ENCODE results near the gene RANBP3.

The RANBP3 gene

GRCh38 chr19:5960005-5961001, 17.6 kb downstream of the RANBP3 start:
- Histone ChIP-seq H3K4me3 (ENCODE audit: low read length) (no peak overlapping the region), H3K27me3 (replicated peaks; ENCODE audit: control insufficient read depth, insufficient read depth, low read length) (no peaks in the 10 kb centered on the region), H3K36me3 (ENCODE audit: control insufficient read depth, insufficient read depth, low read length, severe bottlenecking) (peaks cover 6% of the 10 kb centered on the region), H3K9me3 (ENCODE audit: control insufficient read depth, low read length) (no peaks in the 10 kb centered on the region), H3K9ac (ENCODE audit: low read length) (peak overlapping the region; percentile 4), H3K4me1 (ENCODE audit: control insufficient read depth, insufficient read depth, low read length) (peaks cover 29% of the 10 kb centered on the region)
- DNase-seq (ENCODE audit: low read depth) = no peak

- H3K27me3 ChIP-seq (replicated peaks; ENCODE audit: control insufficient read depth, insufficient read depth, low read length) = no peaks in the 10 kb centered on the region
- no peak overlapping the region for H3K9ac ChIP-seq (ENCODE audit: low read length)
- peaks cover 6% of the 10 kb centered on the region for H3K36me3 ChIP-seq (ENCODE audit: control insufficient read depth, insufficient read depth, low read length, severe bottlenecking)
- no peak for DNase-seq (ENCODE audit: low read depth)
- H3K4me3 ChIP-seq (ENCODE audit: low read length) = no peak overlapping the region
- H3K4me1 ChIP-seq (ENCODE audit: control insufficient read depth, insufficient read depth, low read length) = peaks cover 37% of the 10 kb centered on the region
- no peaks in the 10 kb centered on the region for H3K9me3 ChIP-seq (ENCODE audit: control insufficient read depth, low read length)
Measured at GRCh38 chr19:5959260-5960004, 18.5 kb downstream of the RANBP3 start.

GRCh38 chr19:5958851-5959122, 19.2 kb downstream of the RANBP3 start:
- peaks cover 44% of the 10 kb centered on the region for H3K4me1 ChIP-seq (ENCODE audit: control insufficient read depth, insufficient read depth, low read length)
- no peak overlapping the region for H3K4me3 ChIP-seq (ENCODE audit: low read length)
- DNase-seq (ENCODE audit: low read depth) = no peak
- peaks cover 6% of the 10 kb centered on the region for H3K36me3 ChIP-seq (ENCODE audit: control insufficient read depth, insufficient read depth, low read length, severe bottlenecking)
- no peak overlapping the region for H3K9ac ChIP-seq (ENCODE audit: low read length)
- no peaks in the 10 kb centered on the region for H3K27me3 ChIP-seq (replicated peaks; ENCODE audit: control insufficient read depth, insufficient read depth, low read length)
- no peaks in the 10 kb centered on the region for H3K9me3 ChIP-seq (ENCODE audit: control insufficient read depth, low read length)

- no peak for DNase-seq (ENCODE audit: low read depth)
- Histone ChIP-seq H3K9me3 (ENCODE audit: control insufficient read depth, low read length) (no peaks in the 10 kb centered on the region), H3K36me3 (ENCODE audit: control insufficient read depth, insufficient read depth, low read length, severe bottlenecking) (peaks cover 6% of the 10 kb centered on the region), H3K4me1 (ENCODE audit: control insufficient read depth, insufficient read depth, low read length) (peaks cover 49% of the 10 kb centered on the region), H3K27me3 (replicated peaks; ENCODE audit: control insufficient read depth, insufficient read depth, low read length) (no peaks in the 10 kb centered on the region), H3K9ac (ENCODE audit: low read length) (no peak overlapping the region), H3K4me3 (ENCODE audit: low read length) (no peak overlapping the region)
Measured at GRCh38 chr19:5958074-5958850, 19.7 kb downstream of the RANBP3 start.

GRCh38 chr19:5957170-5957569, 20.8 kb downstream of the RANBP3 start:
- Histone ChIP-seq H3K9ac (ENCODE audit: low read length) (no peak overlapping the region), H3K36me3 (ENCODE audit: control insufficient read depth, insufficient read depth, low read length, severe bottlenecking) (peaks cover 6% of the 10 kb centered on the region), H3K9me3 (ENCODE audit: control insufficient read depth, low read length) (no peaks in the 10 kb centered on the region), H3K4me3 (ENCODE audit: low read length) (no peak overlapping the region), H3K27me3 (replicated peaks; ENCODE audit: control insufficient read depth, insufficient read depth, low read length) (no peaks in the 10 kb centered on the region), H3K4me1 (ENCODE audit: control insufficient read depth, insufficient read depth, low read length) (peaks cover 50% of the 10 kb centered on the region)
- DNase-seq (ENCODE audit: low read depth) = no peak

- Histone ChIP-seq H3K4me1 (ENCODE audit: control insufficient read depth, insufficient read depth, low read length) (peaks cover 45% of the 10 kb centered on the region), H3K9me3 (ENCODE audit: control insufficient read depth, low read length) (no peaks in the 10 kb centered on the region), H3K4me3 (ENCODE audit: low read length) (no peak overlapping the region), H3K27me3 (replicated peaks; ENCODE audit: control insufficient read depth, insufficient read depth, low read length) (no peaks in the 10 kb centered on the region), H3K9ac (ENCODE audit: low read length) (no peak overlapping the region), H3K36me3 (ENCODE audit: control insufficient read depth, insufficient read depth, low read length, severe bottlenecking) (peaks cover 6% of the 10 kb centered on the region)
- DNase-seq (ENCODE audit: low read depth) = no peak
Measured at GRCh38 chr19:5956728-5957127, 21.2 kb downstream of the RANBP3 start.

- no peak overlapping the region for H3K9ac ChIP-seq (ENCODE audit: low read length)
- H3K4me1 ChIP-seq (ENCODE audit: control insufficient read depth, insufficient read depth, low read length) = peaks cover 43% of the 10 kb centered on the region
- no peak for DNase-seq (ENCODE audit: low read depth)
- H3K36me3 ChIP-seq (ENCODE audit: control insufficient read depth, insufficient read depth, low read length, severe bottlenecking) = peaks cover 6% of the 10 kb centered on the region
- no peak overlapping the region for H3K4me3 ChIP-seq (ENCODE audit: low read length)
- H3K27me3 ChIP-seq (replicated peaks; ENCODE audit: control insufficient read depth, insufficient read depth, low read length) = no peaks in the 10 kb centered on the region
- no peaks in the 10 kb centered on the region for H3K9me3 ChIP-seq (ENCODE audit: control insufficient read depth, low read length)
Measured at GRCh38 chr19:5956323-5956722, 21.6 kb downstream of the RANBP3 start.

GRCh38 chr19:5955636-5955935, 22.4 kb downstream of the RANBP3 start:
- Histone ChIP-seq H3K4me3 (ENCODE audit: low read length) (no peak overlapping the region), H3K4me1 (ENCODE audit: control insufficient read depth, insufficient read depth, low read length) (peaks cover 39% of the 10 kb centered on the region), H3K9ac (ENCODE audit: low read length) (no peak overlapping the region), H3K9me3 (ENCODE audit: control insufficient read depth, low read length) (no peaks in the 10 kb centered on the region), H3K27me3 (replicated peaks; ENCODE audit: control insufficient read depth, insufficient read depth, low read length) (no peaks in the 10 kb centered on the region), H3K36me3 (ENCODE audit: control insufficient read depth, insufficient read depth, low read length, severe bottlenecking) (peaks cover 6% of the 10 kb centered on the region)
- DNase-seq (ENCODE audit: low read depth) = no peak

GRCh38 chr19:5954293-5954692, 23.6 kb downstream of the RANBP3 start:
- peaks cover 31% of the 10 kb centered on the region for H3K4me1 ChIP-seq (ENCODE audit: control insufficient read depth, insufficient read depth, low read length)
- peak overlapping the region; percentile 9 for H3K9ac ChIP-seq (ENCODE audit: low read length)
- H3K4me3 ChIP-seq (ENCODE audit: low read length) = peak overlapping the region; percentile 28
- no peaks in the 10 kb centered on the region for H3K9me3 ChIP-seq (ENCODE audit: control insufficient read depth, low read length)
- DNase-seq (ENCODE audit: low read depth) = no peak
- peaks cover 6% of the 10 kb centered on the region for H3K36me3 ChIP-seq (ENCODE audit: control insufficient read depth, insufficient read depth, low read length, severe bottlenecking)
- H3K27me3 ChIP-seq (replicated peaks; ENCODE audit: control insufficient read depth, insufficient read depth, low read length) = no peaks in the 10 kb centered on the region

- DNase-seq (ENCODE audit: low read depth) = no peak
- peaks cover 31% of the 10 kb centered on the region for H3K4me1 ChIP-seq (ENCODE audit: control insufficient read depth, insufficient read depth, low read length)
- H3K9ac ChIP-seq (ENCODE audit: low read length) = peak overlapping the region; percentile 9
- no peaks in the 10 kb centered on the region for H3K9me3 ChIP-seq (ENCODE audit: control insufficient read depth, low read length)
- no peaks in the 10 kb centered on the region for H3K27me3 ChIP-seq (replicated peaks; ENCODE audit: control insufficient read depth, insufficient read depth, low read length)
- peak overlapping the region; percentile 28 for H3K4me3 ChIP-seq (ENCODE audit: low read length)
- H3K36me3 ChIP-seq (ENCODE audit: control insufficient read depth, insufficient read depth, low read length, severe bottlenecking) = peaks cover 6% of the 10 kb centered on the region
Measured at GRCh38 chr19:5953680-5954213, 24.2 kb downstream of the RANBP3 start.

Data from adipocyte (in vitro differentiated cells).